Raji (cell line): Measurements from ENCODE around the gene NTRK2.

ENCODE experiments used
- POLR2A ChIP-seq: IDR thresholded peaks from 2 replicates; pipeline ENCODE4 v1.6.1; 2011; ENCODE audit warnings: low read depth, low read length, control low read depth; ENCODE audit not compliant: insufficient read depth

The NTRK2 gene

GRCh38 chr9:84975926-84976325 is 306.4 kb downstream of the NTRK2 start:
- TF ChIP-seq POLR2A = no peak

- TF ChIP-seq POLR2A = no peak
Observed at GRCh38 chr9:84978661-84979060, 309.1 kb downstream of the NTRK2 start.

GRCh38 chr9:84983749-84984148 is 314.2 kb downstream of the NTRK2 start:
- no peak for TF ChIP-seq POLR2A

- no peak for TF ChIP-seq POLR2A
Observed at GRCh38 chr9:84988621-84989020, 319.1 kb downstream of the NTRK2 start.

GRCh38 chr9:84990416-84990815 is 320.9 kb downstream of the NTRK2 start:
- no peak for TF ChIP-seq POLR2A

GRCh38 chr9:84990850-84991513 is 321.5 kb downstream of the NTRK2 start:
- no peak for TF ChIP-seq POLR2A

- no peak for TF ChIP-seq POLR2A
Observed at GRCh38 chr9:84991514-84991870, 322.0 kb downstream of the NTRK2 start.

GRCh38 chr9:84992381-84992780 is 322.9 kb downstream of the NTRK2 start:
- TF ChIP-seq POLR2A = no peak

- no peak for TF ChIP-seq POLR2A
Observed at GRCh38 chr9:84993105-84993504, 323.6 kb downstream of the NTRK2 start.

GRCh38 chr9:84996029-84996428 is 326.5 kb downstream of the NTRK2 start:
- no peak for TF ChIP-seq POLR2A

- no peak for TF ChIP-seq POLR2A
Observed at GRCh38 chr9:84996716-84997115, 327.2 kb downstream of the NTRK2 start.

- no peak for TF ChIP-seq POLR2A
Observed at GRCh38 chr9:84997472-84997871, 327.9 kb downstream of the NTRK2 start.

- no peak for TF ChIP-seq POLR2A
Observed at GRCh38 chr9:84998639-84999038, 329.1 kb downstream of the NTRK2 start.

GRCh38 chr9:84999788-85000187 is 330.3 kb downstream of the NTRK2 start:
- TF ChIP-seq POLR2A = no peak

GRCh38 chr9:85001925-85002324 is 332.4 kb downstream of the NTRK2 start:
- no peak for TF ChIP-seq POLR2A

GRCh38 chr9:85004818-85005413 is 335.4 kb downstream of the NTRK2 start:
- TF ChIP-seq POLR2A = no peak

GRCh38 chr9:85007748-85008147 is 338.2 kb downstream of the NTRK2 start:
- TF ChIP-seq POLR2A = no peak
